GM23338 (cell line): ENCODE data around the gene VPS54.
"Not testable (repeated sequence)": the region's sequence is repeated elsewhere in the genome, so short reads cannot be mapped to it uniquely, and the experiment has no call there.

Source experiments
- EZH2 ChIP-seq: fragments of 200-600 bp; sonication (generic); IDR thresholded peaks from one replicate; pipeline ENCODE4 v1.8.0; 2017; ENCODE audit warnings: antibody characterized with exemption, mild to moderate bottlenecking, low read depth; ENCODE audit not compliant: unreplicated experiment
- POLR2AphosphoS5 ChIP-seq: IDR thresholded peaks from 2 replicates; pipeline ENCODE4 v1.6.1; 2016; ENCODE audit warnings: antibody characterized with exemption, low read depth
- TF ChIP-seq, protein P1 (sequence below), 2 experiments: fragments of 200-600 bp in 1 of 2; sonication (generic) in 1 of 2; conservative IDR thresholded peaks; 2 replicates each; pipeline versions ENCODE4 v1.5.1 to v1.6.1; 2016 to 2017; ENCODE audit warnings: antibody characterized with exemption in 2 of 2, low read depth in 2 of 2, mild to moderate bottlenecking in 2 of 2, moderate library complexity in 1 of 2

DNA sequence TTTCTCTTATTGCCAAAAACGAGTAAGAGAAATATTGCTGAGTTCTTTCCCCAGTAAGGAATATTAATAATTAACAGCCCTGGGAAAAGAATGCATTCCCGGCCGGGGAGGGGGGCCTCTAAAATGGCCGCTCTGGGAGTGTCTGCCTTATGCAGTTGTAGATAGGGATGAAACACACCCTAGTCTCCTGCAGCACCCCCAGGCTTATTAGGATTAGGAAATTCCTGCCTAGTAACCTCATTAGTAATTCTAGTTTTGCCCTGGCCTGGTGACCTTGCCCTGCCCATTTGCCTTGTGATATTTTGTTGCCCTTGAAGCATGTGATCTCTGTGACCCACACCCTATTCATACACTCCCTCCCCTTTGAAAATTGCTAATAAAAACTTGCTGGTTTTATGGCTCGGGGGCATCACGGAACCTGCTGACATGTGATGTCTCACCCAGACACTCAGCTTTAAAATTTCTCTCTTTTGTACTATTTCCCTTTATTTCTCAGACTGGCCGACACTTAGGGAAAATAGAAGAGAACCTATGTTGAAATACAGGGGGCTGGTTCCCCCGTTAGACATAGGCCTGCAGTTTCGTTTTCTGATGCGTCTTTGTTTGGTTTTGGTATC is 22.5 kb downstream of the VPS54 start:
- TF ChIP-seq, protein P1, sequence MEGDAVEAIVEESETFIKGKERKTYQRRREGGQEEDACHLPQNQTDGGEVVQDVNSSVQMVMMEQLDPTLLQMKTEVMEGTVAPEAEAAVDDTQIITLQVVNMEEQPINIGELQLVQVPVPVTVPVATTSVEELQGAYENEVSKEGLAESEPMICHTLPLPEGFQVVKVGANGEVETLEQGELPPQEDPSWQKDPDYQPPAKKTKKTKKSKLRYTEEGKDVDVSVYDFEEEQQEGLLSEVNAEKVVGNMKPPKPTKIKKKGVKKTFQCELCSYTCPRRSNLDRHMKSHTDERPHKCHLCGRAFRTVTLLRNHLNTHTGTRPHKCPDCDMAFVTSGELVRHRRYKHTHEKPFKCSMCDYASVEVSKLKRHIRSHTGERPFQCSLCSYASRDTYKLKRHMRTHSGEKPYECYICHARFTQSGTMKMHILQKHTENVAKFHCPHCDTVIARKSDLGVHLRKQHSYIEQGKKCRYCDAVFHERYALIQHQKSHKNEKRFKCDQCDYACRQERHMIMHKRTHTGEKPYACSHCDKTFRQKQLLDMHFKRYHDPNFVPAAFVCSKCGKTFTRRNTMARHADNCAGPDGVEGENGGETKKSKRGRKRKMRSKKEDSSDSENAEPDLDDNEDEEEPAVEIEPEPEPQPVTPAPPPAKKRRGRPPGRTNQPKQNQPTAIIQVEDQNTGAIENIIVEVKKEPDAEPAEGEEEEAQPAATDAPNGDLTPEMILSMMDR (conservative IDR thresholded peaks at IDR 0.05; ENCODE audit: low read depth in 2 of 2), result not testable (repeated sequence)
- not testable (repeated sequence) for TF ChIP-seq EZH2, POLR2AphosphoS5
